Colon (tissue), 2 donors: ENCODE data around the gene ERCC6.

Experiments
- FAIRE-seq: peaks from 2 replicates; lab custom pipeline; 2012; peaks lifted over from hg19 to GRCh38; lab: Jason Lieb, UNC
- donor health status: control.
- donor health status: control.

Gene ERCC6

DNA sequence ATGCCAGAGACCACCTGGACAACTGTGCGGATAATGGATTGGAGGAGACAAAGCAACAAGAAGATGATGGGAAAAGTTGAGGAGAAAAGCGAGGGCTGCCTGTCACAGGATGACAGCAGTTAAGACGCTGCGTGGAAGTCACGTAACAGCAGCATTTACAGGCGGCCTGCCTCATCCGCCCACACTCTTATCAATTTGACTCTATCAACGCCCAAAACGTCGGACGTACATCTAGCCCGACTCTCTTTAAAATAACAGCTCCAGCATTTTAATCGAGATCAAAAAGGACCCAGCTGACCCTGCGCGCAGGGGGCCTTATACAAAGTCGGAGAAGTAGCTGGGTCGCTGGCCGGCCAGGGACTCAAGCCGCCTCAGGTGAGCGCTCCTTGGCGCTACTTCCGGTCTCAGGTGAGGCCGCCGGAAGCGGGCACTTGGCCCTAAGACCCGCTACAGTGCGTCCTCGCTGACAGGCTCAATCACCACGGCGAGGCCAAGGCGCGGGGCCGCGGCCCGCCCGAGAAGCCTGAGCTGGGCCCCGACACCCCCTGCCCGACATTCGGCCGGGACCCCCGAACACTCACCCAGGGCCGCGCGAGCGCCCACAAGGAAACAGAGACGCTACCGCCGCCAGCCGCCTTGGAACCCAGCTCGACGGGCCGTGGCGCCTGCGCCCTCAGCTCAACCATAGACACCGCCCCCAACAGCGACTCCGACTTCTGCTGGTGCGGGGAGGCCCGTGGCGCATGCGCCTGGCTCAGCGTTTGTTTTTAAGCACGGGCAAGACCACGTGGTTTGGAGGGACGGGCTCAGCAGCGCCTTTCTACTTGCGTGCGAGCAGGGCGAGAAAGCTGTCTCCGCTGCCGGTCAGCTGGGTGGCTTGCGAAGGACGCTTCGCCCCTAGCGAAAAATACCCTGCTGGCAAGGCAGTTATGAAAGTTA is at the start of gene ERCC6:
Gene ERCC6, minus strand, starts transcription at position 741 of the 939 bp plus-strand sequence.
- no peak for FAIRE-seq

DNA sequence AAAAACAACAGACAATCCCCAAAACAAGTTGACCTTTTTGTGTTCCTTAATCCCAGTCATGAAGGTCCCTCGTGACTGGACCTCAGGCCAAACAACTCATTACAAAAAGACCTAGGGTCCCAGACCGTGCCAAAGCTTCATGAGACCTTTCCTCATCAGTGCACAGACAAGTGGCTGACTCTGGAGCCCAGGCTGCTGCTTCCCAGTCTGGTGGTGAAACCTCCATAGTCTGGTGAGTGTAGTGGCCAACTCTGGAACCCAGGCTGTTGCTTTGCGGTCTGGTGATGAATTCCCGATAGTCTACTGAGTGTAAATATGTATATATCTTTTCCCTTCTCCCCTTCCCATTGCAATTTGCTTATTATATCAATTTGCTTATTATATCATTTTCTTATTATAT is 49.1 kb upstream of the ERCC6 start:
- FAIRE-seq = no peak

DNA sequence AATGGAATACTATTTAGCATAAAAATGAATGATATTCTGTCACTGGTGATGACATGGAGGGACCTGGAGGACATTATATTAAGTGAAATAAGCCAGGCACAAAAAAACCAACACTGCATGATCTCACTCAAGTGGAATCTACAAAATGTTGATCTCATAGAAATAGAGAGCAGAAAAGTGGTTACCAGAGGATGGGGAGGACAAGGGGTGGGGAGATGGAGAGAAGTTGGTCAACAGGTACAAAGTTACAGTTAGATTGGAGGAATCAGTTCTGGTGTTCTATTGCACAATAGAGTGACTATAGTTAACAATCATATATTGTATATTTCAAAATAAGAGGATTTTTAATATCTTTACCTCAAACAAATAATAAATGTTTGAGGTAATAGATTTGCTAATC is 46.5 kb upstream of the ERCC6 start:
- no peak for FAIRE-seq

DNA sequence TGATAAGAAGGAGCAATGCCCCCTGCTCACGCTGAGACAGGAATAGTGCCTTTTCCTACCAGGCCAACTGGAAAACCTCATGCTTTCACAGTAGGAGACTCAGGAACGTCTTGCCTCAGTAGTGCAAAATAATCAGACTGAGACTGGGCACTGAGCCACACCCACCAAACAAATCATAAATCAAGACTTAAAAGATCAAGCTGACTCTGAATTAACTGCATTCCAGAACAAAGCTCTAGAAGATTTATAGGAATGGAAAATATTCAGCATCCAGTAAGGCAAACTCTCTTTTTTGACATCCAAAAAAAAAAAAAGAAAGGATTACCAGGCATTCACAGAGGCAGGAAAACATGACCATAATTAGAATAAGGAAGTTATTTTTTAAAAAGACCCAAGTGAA is 40.7 kb upstream of the ERCC6 start:
- FAIRE-seq = no peak

DNA sequence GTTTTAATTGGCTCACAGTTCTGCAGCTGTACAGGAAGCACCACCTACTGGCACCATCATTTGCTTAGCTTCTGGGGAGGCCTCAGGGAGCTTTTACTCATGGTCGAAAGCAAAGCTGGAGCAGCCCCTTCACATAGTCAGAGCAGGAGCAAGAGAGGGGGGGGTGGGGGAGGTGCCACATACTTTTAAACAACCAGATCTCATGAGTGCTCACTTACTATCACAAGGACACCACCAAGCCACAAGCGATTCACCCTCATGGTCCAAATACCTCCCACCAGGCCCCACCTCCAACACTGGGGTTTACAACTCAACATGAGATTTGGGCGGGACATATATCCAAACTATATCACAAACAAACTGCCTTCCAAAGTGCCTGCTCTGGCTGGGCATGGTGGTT is 39.5 kb upstream of the ERCC6 start:
- no peak for FAIRE-seq

DNA sequence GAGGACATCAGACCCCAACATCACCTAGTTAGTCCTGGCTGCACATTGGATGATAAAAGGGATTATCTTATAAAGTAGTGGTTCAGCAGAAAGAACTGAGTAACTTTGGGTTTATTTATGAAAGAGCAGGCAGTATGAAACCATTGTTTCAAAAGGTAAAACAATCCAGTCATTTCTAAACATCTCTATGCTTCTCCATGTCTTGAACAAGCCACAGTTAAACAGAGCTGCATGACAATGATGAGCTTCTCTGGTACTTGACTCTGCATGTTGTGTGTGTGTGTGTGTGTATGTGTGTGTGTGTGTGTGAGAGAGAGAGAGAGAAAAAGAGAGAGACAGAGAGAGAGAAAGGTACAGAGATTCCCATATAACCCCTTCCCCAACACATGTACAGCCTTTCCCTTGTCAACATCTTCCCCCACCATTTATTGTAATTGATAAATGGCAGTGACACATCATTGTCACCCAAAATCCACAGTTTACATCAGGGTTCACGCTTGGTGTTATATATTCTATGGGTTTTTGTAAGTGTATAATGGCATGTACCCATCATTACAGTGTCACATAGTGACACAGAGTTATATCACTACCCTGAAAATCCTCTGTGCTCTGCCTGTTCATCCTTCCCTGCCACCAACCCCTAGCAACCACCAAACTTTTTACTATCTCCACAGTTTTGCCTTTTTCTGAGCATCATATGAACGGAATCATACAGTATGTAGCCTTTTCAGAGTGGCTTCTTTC is 38.4 kb upstream of the ERCC6 start:
- no peak for FAIRE-seq

DNA sequence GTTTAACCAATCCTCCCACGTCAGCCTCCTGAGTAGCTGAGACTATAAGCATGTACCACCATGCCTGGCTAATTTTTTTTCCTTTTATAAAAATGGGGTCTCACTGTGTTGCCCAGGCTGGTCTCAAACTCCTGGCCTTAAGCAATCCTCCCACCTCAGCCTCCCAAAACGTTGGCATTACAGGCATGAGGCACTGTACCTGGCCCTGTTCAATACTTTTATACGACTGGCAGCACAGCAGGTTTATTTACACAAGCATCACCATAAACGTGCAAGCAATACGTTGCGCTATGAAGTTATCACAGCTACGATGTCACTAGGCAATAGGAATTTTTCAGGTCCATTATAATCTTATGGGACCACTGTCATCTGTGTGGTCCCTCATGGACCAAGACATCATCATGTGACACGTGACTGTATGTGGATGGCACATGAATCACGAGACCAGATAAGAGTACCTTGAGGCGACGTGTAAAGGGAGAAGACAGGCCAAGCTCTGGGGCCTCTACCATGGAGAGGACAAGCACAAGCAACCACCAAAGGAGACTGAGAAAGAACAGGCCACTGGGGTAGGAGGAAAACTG is 36.7 kb upstream of the ERCC6 start:
- no peak for FAIRE-seq

DNA sequence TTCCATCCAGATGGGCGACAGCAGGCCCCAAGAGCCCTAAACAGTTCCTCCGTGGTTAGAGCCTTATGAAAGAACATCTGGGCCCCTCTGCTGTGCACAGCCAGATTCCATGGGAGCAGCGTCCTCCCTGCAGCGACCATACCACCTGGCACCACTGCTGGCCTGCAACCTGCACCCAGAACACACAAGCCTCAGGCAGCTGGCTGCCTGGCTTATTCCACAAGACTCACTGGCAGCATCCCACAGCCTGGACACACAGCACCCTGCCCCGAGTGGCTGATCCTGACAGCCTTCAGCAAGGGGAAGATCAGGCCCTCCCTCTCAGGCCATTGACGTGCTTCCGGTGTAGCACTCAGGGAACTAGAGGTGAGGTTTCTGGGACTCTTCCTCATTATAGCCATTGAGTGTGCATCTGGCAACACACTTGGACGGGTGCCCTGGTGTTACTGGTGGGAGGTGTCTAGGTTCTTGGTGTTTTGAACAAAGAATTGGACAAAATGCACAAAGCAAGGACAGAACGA is 33.7 kb upstream of the ERCC6 start:
- FAIRE-seq = no peak

DNA sequence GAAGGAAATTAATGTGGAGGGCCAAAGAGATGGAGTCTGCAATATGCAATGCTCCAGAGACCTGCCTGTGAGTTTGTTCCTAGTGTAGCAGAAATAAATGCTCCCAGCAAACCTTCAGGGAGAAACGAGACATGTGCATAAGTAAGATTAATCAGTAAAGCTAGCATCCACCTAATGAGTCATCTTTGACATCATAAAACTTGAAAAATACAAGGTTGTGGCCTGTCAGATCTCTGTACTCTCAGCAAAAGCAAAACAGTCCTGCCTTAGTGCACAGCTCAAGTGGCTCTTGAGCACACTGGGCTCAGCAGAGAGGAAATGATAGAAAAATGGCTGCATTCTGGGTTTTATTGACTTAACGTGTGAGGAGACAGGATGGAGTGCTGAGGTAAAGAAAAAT is 32.5 kb upstream of the ERCC6 start:
- FAIRE-seq = no peak

DNA sequence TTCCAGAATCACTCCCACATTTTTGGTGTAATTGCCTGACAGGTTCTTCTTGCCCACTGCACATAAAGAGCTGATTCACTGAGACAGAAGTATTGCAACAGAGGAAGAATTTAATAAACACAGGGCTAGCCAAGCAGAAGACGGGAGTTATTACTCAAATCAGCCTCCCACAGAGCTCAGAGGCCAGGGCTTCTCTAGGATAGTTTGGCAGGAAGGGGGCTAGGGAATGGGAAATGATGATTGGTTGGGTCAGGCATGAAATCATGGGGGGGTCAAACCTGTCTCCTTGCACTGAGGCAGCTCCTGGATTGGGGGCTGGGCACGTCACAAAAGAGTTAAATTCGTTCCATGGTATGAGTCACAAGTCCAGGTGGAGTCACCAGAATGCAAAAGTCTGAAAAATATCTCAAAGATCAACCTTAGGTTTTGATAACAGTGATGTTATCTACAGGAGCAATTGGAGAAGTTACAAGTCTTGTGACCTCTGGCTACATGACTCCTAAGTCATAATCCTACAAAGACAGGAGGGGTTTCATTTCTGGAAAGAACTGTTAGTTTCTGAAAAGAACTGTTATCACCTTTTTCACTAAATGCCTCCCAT is 30.2 kb upstream of the ERCC6 start:
- no peak for FAIRE-seq

DNA sequence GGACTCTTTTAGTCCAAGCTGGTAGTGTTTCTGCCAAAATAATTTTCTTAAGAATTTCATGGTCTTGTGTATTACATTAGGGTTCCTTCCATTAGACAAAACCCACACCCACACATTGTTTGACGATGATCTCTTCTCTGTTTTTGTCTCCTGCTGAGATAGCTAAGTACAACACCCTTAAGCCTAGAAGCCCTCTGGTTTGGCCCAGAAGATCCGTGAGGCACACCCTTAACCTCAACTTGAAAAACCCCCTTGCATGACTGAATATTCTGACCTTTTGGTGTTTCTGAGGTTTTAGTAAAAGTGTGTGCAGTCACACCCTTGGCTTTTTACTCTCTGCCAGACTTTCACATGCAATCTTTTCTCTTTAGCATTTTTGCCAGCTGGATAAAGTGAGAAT is 29.3 kb upstream of the ERCC6 start:
- no peak for FAIRE-seq

DNA sequence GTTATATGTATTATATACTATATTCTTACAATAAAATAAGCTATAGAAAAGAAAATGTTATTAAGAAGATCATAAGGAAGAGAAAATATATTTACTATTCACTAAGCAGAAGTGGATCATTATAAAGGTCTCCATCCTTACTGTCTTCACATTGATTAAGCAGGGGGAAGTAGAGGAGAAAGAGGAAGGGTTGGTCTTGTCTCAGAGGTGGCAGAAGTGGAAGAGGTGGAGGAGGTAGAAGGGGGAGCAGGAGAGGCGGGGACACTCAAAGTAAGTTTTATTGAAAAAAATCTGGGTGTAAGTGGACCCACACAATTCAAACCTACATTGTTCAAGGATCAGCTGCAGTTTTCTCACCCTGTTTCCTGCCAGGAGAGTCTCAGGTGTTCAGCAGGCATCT is 28.9 kb upstream of the ERCC6 start:
- FAIRE-seq = no peak

DNA sequence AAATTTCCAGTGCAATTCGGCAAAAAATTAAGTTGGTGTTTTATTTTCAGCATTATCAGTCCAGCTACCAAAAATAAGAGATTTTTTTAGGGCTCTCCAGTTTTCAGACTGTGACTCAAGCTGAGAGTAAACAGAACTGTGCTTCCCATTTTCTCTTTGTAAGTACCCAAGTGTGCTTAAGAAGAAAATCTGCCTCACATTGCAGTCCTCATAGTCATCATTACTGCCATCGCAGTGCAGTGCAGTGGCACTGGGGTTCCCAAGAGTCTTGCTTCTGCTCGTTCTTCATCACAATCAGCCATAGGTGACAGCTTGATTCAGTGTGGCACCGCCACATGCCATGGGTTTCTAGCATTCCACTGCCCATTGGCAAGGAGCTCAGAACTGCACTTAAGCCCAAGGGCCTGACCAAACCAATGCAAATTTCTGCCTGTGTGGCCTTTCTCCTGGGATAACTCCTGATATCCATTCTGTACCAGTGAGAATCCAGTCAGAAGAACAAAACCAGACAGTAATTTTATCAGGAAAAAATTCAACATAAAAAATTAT is 25.6 kb upstream of the ERCC6 start:
- no peak for FAIRE-seq

DNA sequence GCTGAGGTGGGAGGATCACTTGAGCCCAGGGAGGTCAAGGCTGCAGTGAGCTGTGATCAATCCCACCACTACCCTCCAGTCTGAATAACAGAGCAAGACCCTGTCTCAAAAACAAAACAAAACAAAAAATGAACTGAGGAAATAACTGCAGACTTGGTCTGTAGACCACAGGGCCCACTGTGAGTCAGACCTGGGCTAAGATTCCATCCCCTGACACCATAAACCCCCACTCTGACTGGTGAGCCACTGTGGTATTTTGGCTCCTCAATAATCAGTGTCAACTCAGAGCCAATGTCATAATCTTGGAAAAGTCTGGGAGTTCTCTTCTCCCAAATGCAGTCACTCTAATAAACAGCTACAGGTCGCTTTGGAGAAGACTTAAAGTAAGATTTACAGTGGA is 24.0 kb upstream of the ERCC6 start:
- no peak for FAIRE-seq

DNA sequence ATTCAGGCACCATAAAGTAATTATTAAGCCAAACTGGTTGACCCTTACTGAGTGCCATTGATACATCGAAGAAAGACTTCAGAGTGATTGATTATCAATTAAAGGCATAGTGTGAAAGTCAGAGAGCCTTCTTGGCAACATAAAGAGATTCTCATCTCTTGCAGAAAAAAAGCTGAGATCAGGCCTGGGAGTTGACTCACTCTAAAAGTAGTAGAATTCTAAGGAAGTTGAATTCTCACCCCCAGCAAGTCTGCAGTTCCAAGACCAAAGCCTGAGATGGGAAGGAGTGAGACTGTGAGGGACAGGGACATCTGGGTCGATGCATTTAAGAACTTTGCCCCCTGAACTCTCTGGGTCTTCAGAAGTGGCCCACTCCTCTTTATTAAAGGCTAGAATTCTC is 21.6 kb upstream of the ERCC6 start:
- FAIRE-seq = no peak

DNA sequence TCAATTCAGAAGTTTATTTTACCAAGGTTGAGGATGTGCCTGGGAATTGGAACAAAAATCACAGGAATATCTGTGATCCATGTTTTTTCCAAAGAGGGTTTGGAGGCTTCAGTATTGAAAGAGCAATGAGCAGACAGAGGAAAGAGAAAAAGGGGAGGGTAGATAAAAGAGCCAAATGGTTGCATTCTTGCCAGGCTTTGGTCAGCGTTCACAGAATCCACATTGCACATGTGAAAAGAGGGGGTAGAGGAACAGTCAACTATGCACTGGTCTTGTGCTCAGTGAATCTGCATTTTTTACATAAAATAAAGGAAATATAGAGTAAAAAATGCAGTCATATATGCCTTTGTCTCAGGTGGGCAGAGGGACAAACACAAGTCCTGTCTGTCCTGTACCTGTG is 20.6 kb upstream of the ERCC6 start:
- FAIRE-seq = no peak

DNA sequence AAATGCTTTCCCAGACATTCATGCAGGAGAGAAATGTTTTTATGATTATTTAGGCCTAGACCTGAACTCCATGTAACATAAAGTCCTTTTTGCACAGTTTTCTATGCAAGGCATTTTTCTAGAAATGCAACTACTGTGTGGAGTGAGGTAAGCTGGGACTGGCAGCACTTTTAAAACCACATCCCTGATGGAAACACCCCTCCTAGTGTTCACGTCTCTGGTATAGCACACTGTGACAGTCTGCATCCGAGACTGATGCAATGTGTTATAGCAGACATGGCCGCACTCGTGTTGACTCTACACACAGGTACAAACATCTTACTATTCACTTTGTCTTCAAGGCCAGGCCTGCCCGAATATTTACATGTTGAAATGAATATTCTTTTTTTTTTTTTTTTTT is 19.3 kb upstream of the ERCC6 start:
- FAIRE-seq = no peak

DNA sequence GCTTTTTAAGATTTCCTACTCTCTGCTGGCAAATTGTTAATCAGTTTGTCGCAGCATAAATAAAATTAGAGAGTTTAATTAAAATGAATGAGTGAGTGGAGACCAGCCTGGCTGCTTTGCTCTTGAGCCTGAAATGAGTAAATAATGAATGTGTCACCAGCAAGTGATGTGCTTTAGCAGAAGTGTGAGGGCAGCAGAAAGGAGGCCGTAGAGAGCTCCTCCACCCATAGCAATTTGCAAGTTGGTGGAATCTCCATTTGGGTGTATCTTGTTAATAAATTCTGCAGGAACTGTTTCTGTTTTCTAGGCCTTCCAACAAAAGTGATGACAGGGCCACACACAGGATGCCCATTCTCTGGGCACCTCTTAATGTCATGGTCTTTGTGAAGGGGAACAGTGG is 18.8 kb upstream of the ERCC6 start:
- FAIRE-seq = no peak

DNA sequence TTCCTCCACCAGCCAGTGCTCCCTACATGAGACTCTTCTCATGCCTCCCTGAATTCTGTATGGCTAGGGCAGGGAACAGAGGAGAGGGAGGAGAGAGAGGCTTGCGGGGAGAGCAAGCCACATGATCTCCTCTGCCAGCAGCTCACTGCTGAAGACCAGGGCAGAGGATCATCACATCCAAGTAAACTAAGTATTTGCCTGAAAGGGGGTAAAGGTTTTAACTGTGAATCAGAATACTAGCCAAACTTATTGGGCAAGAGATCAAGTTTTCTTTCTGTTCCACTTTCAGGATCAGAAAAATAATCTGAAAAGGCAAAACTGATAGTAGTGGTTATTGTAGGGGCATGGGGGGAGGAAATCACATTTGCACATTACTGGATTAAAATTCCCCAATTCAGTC is 17.8 kb upstream of the ERCC6 start:
- FAIRE-seq = no peak

DNA sequence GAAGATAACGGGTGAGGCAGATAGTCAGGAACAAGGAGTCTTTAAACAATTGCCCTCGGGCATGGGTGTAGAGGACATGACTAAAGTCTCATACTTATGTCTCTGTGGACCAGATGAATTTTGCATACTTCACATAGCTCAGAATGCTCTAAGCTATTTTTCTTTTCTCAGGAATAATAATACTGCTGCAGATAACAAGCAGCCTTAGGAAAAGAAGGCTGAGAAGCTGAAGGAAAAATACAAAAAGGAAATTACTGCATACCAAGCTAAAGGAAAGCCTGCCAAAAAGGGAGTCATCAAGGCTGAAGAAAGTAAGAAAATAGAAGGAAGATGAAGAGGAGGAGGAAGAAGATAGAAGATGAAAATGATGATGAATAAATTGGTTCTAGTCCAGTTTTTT is 13.4 kb upstream of the ERCC6 start:
- no peak for FAIRE-seq

DNA sequence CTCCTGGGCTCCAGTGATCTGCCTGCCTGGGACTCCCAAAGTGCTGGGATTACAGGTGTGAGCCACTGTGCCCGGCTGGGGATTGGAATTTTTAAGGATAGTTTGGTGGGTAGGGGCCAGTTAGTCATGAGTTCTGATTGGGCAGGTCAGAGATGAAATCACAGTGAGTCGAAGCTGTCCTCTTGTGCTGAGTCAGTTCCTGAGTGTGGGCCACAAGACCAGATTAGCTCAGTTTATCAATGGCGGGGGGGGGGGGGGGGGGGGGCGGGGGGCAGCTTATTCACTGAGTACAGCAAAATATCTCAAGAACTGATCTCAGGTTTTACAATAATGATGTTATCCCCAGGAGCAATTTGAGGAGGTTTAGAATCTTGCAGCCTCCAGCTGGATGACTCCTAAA is 11.6 kb upstream of the ERCC6 start:
- no peak for FAIRE-seq

DNA sequence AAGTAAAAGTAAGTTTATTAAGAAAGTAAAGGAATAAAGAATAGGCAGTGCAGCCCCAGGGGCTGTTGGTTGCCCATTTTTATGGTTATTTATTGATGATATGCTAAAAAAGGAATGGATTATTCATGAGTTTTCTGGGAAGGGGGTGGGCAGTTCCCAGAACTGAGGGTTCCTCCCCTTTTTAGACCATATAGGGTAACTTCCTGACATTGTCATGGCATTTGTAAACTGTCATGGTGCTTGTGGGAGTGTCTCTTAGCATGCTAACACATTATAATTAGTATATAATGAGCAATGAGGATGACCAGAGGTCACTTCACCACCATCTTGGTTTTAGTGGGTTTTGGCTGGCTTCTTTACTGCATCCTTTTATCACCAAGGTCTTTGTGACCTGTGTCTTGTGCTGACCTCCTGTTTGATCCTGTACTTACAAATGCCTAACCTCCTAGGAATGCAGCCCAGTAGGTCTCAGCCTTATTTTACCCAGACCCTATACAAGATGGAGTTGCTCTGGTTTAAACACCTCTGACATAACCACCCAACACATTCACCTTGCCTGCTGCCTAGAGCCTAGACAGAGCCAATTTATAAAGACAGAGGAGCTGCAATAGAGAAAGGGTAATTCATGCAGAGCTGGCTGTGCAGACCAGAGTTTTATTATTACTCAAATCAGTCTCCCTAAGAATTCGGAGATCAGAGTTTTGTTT is 10.9 kb upstream of the ERCC6 start:
- FAIRE-seq = no peak
